ENCODE results near the gene FAM120AOS.
A peak's percentile ranks its signal among the peaks of the same experiment; 100 is the strongest.

The FAM120AOS gene

DNA sequence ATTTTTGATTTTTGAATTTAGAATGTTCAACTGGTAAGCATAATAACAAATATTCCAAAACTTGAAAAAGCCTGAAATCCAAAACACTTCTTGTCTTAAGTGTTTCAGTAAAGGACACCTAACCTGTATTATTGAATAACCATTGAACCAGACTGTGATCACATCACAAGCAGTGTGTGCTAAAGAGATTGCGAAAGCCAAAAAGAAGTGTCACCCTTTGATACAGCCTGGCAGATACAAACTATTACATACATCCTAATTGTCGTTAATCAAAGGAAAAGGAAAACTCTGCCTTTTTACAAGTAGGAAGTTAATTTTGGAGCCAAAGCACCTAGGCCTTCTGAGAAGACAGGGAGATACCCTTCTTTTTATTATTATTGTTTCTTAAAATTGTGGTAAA, 8.4 kb upstream of the FAM120AOS start:
- Histone ChIP-seq H2AK5ac (ENCODE audit: low read length) (no peak overlapping the region), H4K12ac (ENCODE audit: low read depth, low read length) (no peak overlapping the region), H3K27me3 (ENCODE audit: insufficient read depth, low read length) (no peaks in the 10 kb centered on the region), H3K79me1 (ENCODE audit: low read length) (no peaks in the 10 kb centered on the region), H4K8ac (ENCODE audit: low read depth, low read length) (no peak overlapping the region), H2BK120ac (ENCODE audit: insufficient read depth, low read length, poor library complexity) (no peak overlapping the region), H4K91ac (ENCODE audit: low read depth, low read length) (no peak overlapping the region), H2AFZ (ENCODE audit: insufficient read depth, low read length, poor library complexity) (no peak overlapping the region), H3K27ac (ENCODE audit: low read depth, low read length) (no peak overlapping the region), H2BK12ac (ENCODE audit: low read length) (no peak overlapping the region), H3K4me2 (ENCODE audit: low read length) (no peak overlapping the region), H3K4ac (ENCODE audit: low read depth, low read length) (no peak overlapping the region), H3K79me2 (ENCODE audit: control insufficient read depth, insufficient read depth, low read length, poor library complexity) (peaks cover 9% of the 10 kb centered on the region), H3K4me1 (ENCODE audit: control insufficient read depth in 1 of 2, insufficient read depth in 2 of 2, low read length in 2 of 2) (peaks cover 0 to 2% of the 10 kb centered on the region in 2 experiments), H3K14ac (ENCODE audit: low read length) (no peak overlapping the region), H3K18ac (ENCODE audit: low read length) (no peak overlapping the region), H3K9ac (ENCODE audit: low read length) (no peak overlapping the region), H2BK5ac (ENCODE audit: low read depth, low read length, poor library complexity) (no peak overlapping the region), H3K4me3 (ENCODE audit: low read depth, low read length) (no peak overlapping the region), H3K23ac (ENCODE audit: low read length) (no peak overlapping the region), H3K36me3 (ENCODE audit: control insufficient read depth in 1 of 2, insufficient read depth in 2 of 2, low read length in 2 of 2) (no peaks in the 10 kb centered on the region), H3K9me3 (ENCODE audit: insufficient read depth, low read depth, low read length) (no peaks in the 10 kb centered on the region)
- DNase-seq = no peak
- no CpG with 5 or more reads among the region's 2 CpGs for WGBS (ENCODE audit: extremely low coverage, insufficient coverage, insufficient read length)

DNA sequence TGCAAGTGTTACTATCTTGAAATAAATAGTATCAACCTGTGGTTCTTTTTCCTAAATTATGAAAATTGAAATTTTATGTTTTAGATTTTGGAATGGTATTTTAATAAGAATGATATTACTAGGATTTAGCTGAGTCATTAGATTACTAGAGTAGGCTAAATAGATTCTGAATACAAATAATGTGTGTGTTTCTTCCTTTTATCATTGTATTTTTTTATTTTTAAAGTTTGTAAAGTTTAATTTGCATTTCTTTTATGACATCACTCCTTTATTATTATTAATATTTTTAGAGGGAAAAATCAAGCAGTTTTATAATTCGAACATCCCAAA, 8.0 kb upstream of the FAM120AOS start:
- H3K14ac ChIP-seq (ENCODE audit: low read length) = no peak overlapping the region
- DNase-seq = no peak
- WGBS (ENCODE audit: extremely low coverage, insufficient coverage, insufficient read length) = no CpG with 5 or more reads among the region's 1 CpG
- H4K91ac ChIP-seq (ENCODE audit: low read depth, low read length) = no peak overlapping the region
- H2AK5ac ChIP-seq (ENCODE audit: low read length) = no peak overlapping the region
- no peaks in the 10 kb centered on the region for H3K36me3 ChIP-seq (ENCODE audit: control insufficient read depth in 1 of 2, insufficient read depth in 2 of 2, low read length in 2 of 2)
- no peak overlapping the region for H3K9ac ChIP-seq (ENCODE audit: low read length)
- no peak overlapping the region for H2BK12ac ChIP-seq (ENCODE audit: low read length)
- H3K4ac ChIP-seq (ENCODE audit: low read depth, low read length) = no peak overlapping the region
- H3K27me3 ChIP-seq (ENCODE audit: insufficient read depth, low read length) = no peaks in the 10 kb centered on the region
- H3K79me2 ChIP-seq (ENCODE audit: control insufficient read depth, insufficient read depth, low read length, poor library complexity) = peaks cover 5% of the 10 kb centered on the region
- H3K9me3 ChIP-seq (ENCODE audit: insufficient read depth, low read depth, low read length) = no peaks in the 10 kb centered on the region
- H2BK120ac ChIP-seq (ENCODE audit: insufficient read depth, low read length, poor library complexity) = no peak overlapping the region
- no peak overlapping the region for H3K27ac ChIP-seq (ENCODE audit: low read depth, low read length)
- no peaks in the 10 kb centered on the region for H3K79me1 ChIP-seq (ENCODE audit: low read length)
- H3K18ac ChIP-seq (ENCODE audit: low read length) = no peak overlapping the region
- H3K23ac ChIP-seq (ENCODE audit: low read length) = no peak overlapping the region
- H2AFZ ChIP-seq (ENCODE audit: insufficient read depth, low read length, poor library complexity) = no peak overlapping the region
- H3K4me3 ChIP-seq (ENCODE audit: low read depth, low read length) = no peak overlapping the region
- H4K12ac ChIP-seq (ENCODE audit: low read depth, low read length) = no peak overlapping the region
- H2BK5ac ChIP-seq (ENCODE audit: low read depth, low read length, poor library complexity) = no peak overlapping the region
- H3K4me2 ChIP-seq (ENCODE audit: low read length) = no peak overlapping the region
- H4K8ac ChIP-seq (ENCODE audit: low read depth, low read length) = no peak overlapping the region
- peaks cover 0 to 2% of the 10 kb centered on the region in 2 experiments for H3K4me1 ChIP-seq (ENCODE audit: control insufficient read depth in 1 of 2, insufficient read depth in 2 of 2, low read length in 2 of 2)

DNA sequence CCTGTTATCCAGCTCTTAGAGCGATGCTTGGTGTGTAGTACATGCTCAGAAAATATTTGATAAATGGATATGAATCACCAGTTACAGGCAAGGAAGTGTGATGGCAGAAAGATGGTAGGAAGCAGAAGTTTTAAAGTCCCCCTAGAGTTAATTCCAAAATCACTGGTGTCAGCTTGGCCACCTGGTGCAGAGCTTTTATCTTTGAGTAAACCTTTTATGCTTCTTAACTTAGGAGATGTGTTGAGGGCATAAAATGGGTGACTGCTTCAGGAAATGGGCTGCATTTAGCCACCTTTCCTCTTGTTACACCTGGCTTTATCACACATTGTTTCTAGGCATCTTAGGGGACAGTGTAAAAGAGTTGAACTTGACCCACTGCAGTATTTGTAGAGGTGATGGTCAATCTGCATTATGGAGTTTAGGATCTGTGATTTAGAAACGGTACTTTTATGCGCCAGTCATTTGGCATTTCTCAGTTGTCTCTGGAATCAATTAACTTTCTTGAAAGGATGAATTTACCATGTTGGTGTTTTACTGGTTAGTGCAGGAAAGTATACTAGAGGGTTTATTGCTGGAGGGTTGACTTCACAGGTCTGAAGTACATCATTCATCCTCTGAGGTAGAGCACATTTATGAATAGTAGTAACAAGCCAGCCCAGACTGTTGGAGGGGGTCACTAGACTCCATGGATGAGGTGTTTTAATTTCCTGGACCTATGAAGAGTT, 7.5 kb upstream of the FAM120AOS start:
- H4K8ac ChIP-seq (ENCODE audit: low read depth, low read length) = no peak overlapping the region
- no peak overlapping the region for H3K4me2 ChIP-seq (ENCODE audit: low read length)
- H3K4me1 ChIP-seq (ENCODE audit: control insufficient read depth in 1 of 2, insufficient read depth in 2 of 2, low read length in 2 of 2) = peaks cover 0 to 2% of the 10 kb centered on the region in 2 experiments
- no peaks in the 10 kb centered on the region for H3K9me3 ChIP-seq (ENCODE audit: insufficient read depth, low read depth, low read length)
- H3K27ac ChIP-seq (ENCODE audit: low read depth, low read length) = no peak overlapping the region
- peaks cover 4% of the 10 kb centered on the region for H3K79me2 ChIP-seq (ENCODE audit: control insufficient read depth, insufficient read depth, low read length, poor library complexity)
- H2AFZ ChIP-seq (ENCODE audit: insufficient read depth, low read length, poor library complexity) = no peak overlapping the region
- no peak overlapping the region for H2AK5ac ChIP-seq (ENCODE audit: low read length)
- no peaks in the 10 kb centered on the region for H3K36me3 ChIP-seq (ENCODE audit: control insufficient read depth in 1 of 2, insufficient read depth in 2 of 2, low read length in 2 of 2)
- no peak overlapping the region for H2BK5ac ChIP-seq (ENCODE audit: low read depth, low read length, poor library complexity)
- H3K18ac ChIP-seq (ENCODE audit: low read length) = no peak overlapping the region
- no peak overlapping the region for H3K23ac ChIP-seq (ENCODE audit: low read length)
- peak overlapping the region; percentile 55 for H3K4ac ChIP-seq (ENCODE audit: low read depth, low read length)
- no peak overlapping the region for H4K12ac ChIP-seq (ENCODE audit: low read depth, low read length)
- H3K14ac ChIP-seq (ENCODE audit: low read length) = no peak overlapping the region
- H2BK12ac ChIP-seq (ENCODE audit: low read length) = no peak overlapping the region
- H3K79me1 ChIP-seq (ENCODE audit: low read length) = no peaks in the 10 kb centered on the region
- no peak overlapping the region for H3K4me3 ChIP-seq (ENCODE audit: low read depth, low read length)
- H3K9ac ChIP-seq (ENCODE audit: low read length) = no peak overlapping the region
- WGBS (ENCODE audit: extremely low coverage, insufficient coverage, insufficient read length) = no CpG with 5 or more reads among the region's 3 CpGs
- no peak overlapping the region for H4K91ac ChIP-seq (ENCODE audit: low read depth, low read length)
- DNase-seq = no peak
- H2BK120ac ChIP-seq (ENCODE audit: insufficient read depth, low read length, poor library complexity) = no peak overlapping the region
- no peaks in the 10 kb centered on the region for H3K27me3 ChIP-seq (ENCODE audit: insufficient read depth, low read length)

DNA sequence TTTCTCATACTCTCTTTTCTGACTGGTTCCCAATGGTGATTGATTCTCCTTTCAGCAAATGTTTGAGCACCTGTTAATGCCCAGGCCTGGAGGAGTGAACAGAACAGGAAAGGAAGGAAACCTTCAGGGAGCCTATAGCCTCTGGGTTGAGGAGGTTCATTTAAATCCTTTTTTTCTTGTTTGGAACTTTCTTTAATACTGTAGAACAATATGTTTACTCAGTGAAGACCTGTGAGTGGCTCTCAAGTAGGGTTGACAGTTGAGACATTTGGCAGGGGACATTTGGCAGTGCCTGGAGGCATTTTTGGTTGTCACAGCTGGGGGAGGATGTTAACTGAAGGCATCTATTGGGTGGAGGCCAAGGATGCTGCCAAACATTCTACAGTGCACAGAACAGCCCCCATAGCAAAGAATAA, 6.1 kb upstream of the FAM120AOS start:
- Histone ChIP-seq H2BK5ac (ENCODE audit: low read depth, low read length, poor library complexity) (no peak overlapping the region), H3K36me3 (ENCODE audit: control insufficient read depth in 1 of 2, insufficient read depth in 2 of 2, low read length in 2 of 2) (no peaks in the 10 kb centered on the region), H2AK5ac (ENCODE audit: low read length) (no peak overlapping the region), H3K14ac (ENCODE audit: low read length) (no peak overlapping the region), H3K79me2 (ENCODE audit: control insufficient read depth, insufficient read depth, low read length, poor library complexity) (peaks cover 4% of the 10 kb centered on the region), H2BK12ac (ENCODE audit: low read length) (no peak overlapping the region), H2BK120ac (ENCODE audit: insufficient read depth, low read length, poor library complexity) (no peak overlapping the region), H3K18ac (ENCODE audit: low read length) (no peak overlapping the region), H3K4ac (ENCODE audit: low read depth, low read length) (peak overlapping the region; percentile 96), H3K23ac (ENCODE audit: low read length) (no peak overlapping the region), H3K4me3 (ENCODE audit: low read depth, low read length) (no peak overlapping the region), H3K27me3 (ENCODE audit: insufficient read depth, low read length) (no peaks in the 10 kb centered on the region), H3K4me1 (ENCODE audit: control insufficient read depth in 1 of 2, insufficient read depth in 2 of 2, low read length in 2 of 2) (peaks cover 0 to 2% of the 10 kb centered on the region in 2 experiments), H3K4me2 (ENCODE audit: low read length) (no peak overlapping the region), H3K9me3 (ENCODE audit: insufficient read depth, low read depth, low read length) (no peaks in the 10 kb centered on the region), H3K9ac (ENCODE audit: low read length) (no peak overlapping the region), H4K8ac (ENCODE audit: low read depth, low read length) (no peak overlapping the region), H3K79me1 (ENCODE audit: low read length) (no peaks in the 10 kb centered on the region), H2AFZ (ENCODE audit: insufficient read depth, low read length, poor library complexity) (no peak overlapping the region), H4K12ac (ENCODE audit: low read depth, low read length) (no peak overlapping the region), H4K91ac (ENCODE audit: low read depth, low read length) (no peak overlapping the region), H3K27ac (ENCODE audit: low read depth, low read length) (no peak overlapping the region)
- DNase-seq = no peak
